HL-60 (cell line): ENCODE data around the gene HOXB6.

Experiments used
- DNase-seq, 2 experiments: peaks; one replicate each; pipeline ENCODE4 v3.0.0-alpha.2; 2010 to 2020; ENCODE audit warnings: low read depth in 1 of 2, low spot score in 1 of 2
- H3K27ac ChIP-seq: fragments of 250-450 bp; sonication (Bioruptor Pico); replicated peaks from 2 replicates; pipeline ENCODE4 v1.5.1; 2020; ENCODE audit warnings: mild to moderate bottlenecking, moderate library complexity
- H3K27me3 ChIP-seq: fragments of 250-450 bp; sonication (Bioruptor Pico); 2 replicates; pipeline ENCODE4 v1.5.1; 2021; ENCODE audit warnings: mild to moderate bottlenecking, moderate library complexity; ENCODE audit not compliant: insufficient read depth, poor library complexity, severe bottlenecking
- H3K4me3 ChIP-seq: replicated peaks from 2 replicates; pipeline ENCODE4 v1.5.1; 2011; ENCODE audit warnings: mild to moderate bottlenecking, control low read depth, low read length; ENCODE audit not compliant: insufficient read depth
- CTCF ChIP-seq: IDR thresholded peaks from one replicate; pipeline ENCODE4 v1.5.1; 2011; ENCODE audit warnings: low read length, control low read depth, inconsistent platforms; ENCODE audit not compliant: insufficient read depth
- GABPA ChIP-seq: IDR thresholded peaks from 2 replicates; pipeline ENCODE4 v1.6.1; 2012; ENCODE audit warnings: low read depth
- POLR2AphosphoS5 ChIP-seq: IDR thresholded peaks from 2 replicates; pipeline ENCODE4 v1.6.1; 2012; ENCODE audit warnings: low read depth
- REST ChIP-seq: IDR thresholded peaks from 2 replicates; pipeline ENCODE4 v1.6.1; 2012; ENCODE audit warnings: low read depth; ENCODE audit not compliant: insufficient replicate concordance
- SPI1 ChIP-seq: IDR thresholded peaks from 2 replicates; pipeline ENCODE4 v1.6.1; 2012; ENCODE audit warnings: low read depth, mild to moderate bottlenecking, borderline replicate concordance

Gene HOXB6

GRCh38 chr17:48611681-48612455, 7.1 kb upstream of the HOXB6 start:
- no peak for DNase-seq
- no peak overlapping the region for H3K27ac ChIP-seq
- TF ChIP-seq POLR2AphosphoS5 (no peak), GABPA (no peak), SPI1 (no peak), REST (no peak), CTCF (no peak)
- no peak overlapping the region for H3K4me3 ChIP-seq
- peaks cover 71% of the 10 kb centered on the region for H3K27me3 ChIP-seq

- no peak for DNase-seq
- H3K27ac ChIP-seq = no peak overlapping the region
- TF ChIP-seq CTCF = no peak
- TF ChIP-seq POLR2AphosphoS5 = no peak
- no peak for TF ChIP-seq GABPA
- H3K4me3 ChIP-seq = no peak overlapping the region
- peaks cover 67% of the 10 kb centered on the region for H3K27me3 ChIP-seq
Observed at GRCh38 chr17:48611213-48611612, 6.4 kb upstream of the HOXB6 start.

- DNase-seq = no peak
Observed at GRCh38 chr17:48610282-48611211, 5.8 kb upstream of the HOXB6 start, which contains the start of gene HOXB7. TSS of gene HOXB7 (minus strand) at chr17:48611017. CDS start at chr17:48610918, 99 bp downstream.

More at GRCh38 chr17:48610282-48611211, 5.8 kb upstream of the HOXB6 start, which contains the start of gene HOXB7:
- peaks cover 66% of the 10 kb centered on the region for H3K27me3 ChIP-seq
- TF ChIP-seq GABPA (no peak), POLR2AphosphoS5 (no peak), CTCF (no peak), SPI1 (no peak), REST (no peak)
- H3K4me3 ChIP-seq = no peak within 1 kb of the TSS
- H3K27ac ChIP-seq = no peak within 1 kb of the TSS
